PFSK-1 (cell line): Measurements from ENCODE around the gene NAA80.

Source experiments
- FOXP2 ChIP-seq: optimal IDR thresholded peaks from 2 replicates; pipeline ENCODE3; 2011; ENCODE audit warnings: borderline replicate concordance, control low read depth, inconsistent platforms; ENCODE audit not compliant: insufficient read depth; ENCODE audit errors: extremely low read length, extremely low read depth
- POLR2AphosphoS5 ChIP-seq: IDR thresholded peaks from 2 replicates; pipeline ENCODE4 v1.6.1; 2012; ENCODE audit warnings: low read depth, mild to moderate bottlenecking, control low read depth, low read length, moderate library complexity
- REST ChIP-seq, 2 experiments: IDR thresholded peaks; 2 replicates each; pipeline versions ENCODE4 v1.6.1 to v1.8.0; 2011 to 2012; ENCODE audit warnings: low read depth in 2 of 2, low read length in 2 of 2, control low read depth in 1 of 2, inconsistent platforms in 1 of 2, mild to moderate bottlenecking in 1 of 2, moderate library complexity in 1 of 2; ENCODE audit not compliant: insufficient read depth in 1 of 2
- SIN3A ChIP-seq: IDR thresholded peaks from 2 replicates; pipeline ENCODE4 v1.6.1; 2012; ENCODE audit warnings: mild to moderate bottlenecking, low read length, moderate library complexity, borderline replicate concordance; ENCODE audit not compliant: insufficient read depth
- TAF1 ChIP-seq: IDR thresholded peaks from 2 replicates; pipeline ENCODE4 v1.6.1; 2012; ENCODE audit warnings: low read length, control low read depth, borderline replicate concordance; ENCODE audit not compliant: insufficient read depth

Gene NAA80

DNA sequence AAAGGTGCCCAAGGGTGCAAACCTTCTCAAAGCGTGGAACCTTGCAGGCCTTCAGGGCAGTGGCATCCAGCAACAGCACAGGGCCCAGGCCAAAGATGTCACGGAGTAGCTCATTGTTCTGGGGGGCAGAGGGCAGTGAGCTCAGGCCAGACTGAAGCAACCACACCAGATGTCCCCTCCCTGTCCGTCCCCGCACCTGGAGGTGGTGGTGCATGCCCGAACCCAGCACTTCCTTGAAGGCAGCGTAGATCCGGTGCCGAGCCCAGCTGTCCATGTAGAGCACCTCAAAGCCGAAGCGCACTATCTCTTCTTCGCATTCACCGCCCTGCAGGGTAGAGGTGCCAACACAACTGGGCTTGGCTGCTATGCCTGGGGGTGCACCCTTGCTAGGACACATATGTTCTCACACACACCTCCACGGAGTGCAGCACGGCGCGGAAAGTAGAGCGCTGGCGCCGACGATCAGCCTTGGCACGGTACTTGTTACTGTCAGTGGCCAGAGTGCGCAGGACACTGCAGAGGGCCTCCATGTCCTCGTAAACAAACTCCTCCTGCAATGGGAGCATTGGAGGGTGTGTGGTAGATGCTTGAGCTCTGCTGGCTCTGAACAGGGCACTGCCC lies 10.7 kb downstream of the NAA80 start:
- TF ChIP-seq REST (IDR thresholded peaks at IDR 0.05; ENCODE audit: insufficient read depth in 1 of 2, low read depth in 2 of 2, low read length in 2 of 2) (no peak), SIN3A (no peak), FOXP2 (no peak), POLR2AphosphoS5 (no peak), TAF1 (no peak)

DNA sequence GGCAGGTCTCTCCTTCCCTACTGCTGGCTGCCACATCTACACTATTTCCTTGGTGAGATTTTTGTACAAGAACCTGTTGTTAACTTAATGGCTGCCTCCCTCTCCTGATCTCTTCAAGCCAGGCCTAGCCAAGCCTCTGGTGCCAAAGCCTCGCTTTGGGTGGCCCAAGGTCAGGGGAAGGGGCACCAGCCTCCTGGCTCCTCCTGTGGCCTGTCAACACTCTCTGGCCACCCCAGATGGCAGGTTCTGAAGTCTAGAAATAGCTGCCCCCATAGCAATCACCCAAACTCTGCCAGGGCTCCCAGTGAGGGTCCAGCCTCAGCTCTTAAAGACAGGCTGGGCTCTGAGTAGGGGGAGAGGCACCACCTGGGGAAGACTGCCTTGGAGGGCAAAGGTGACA lies 11.9 kb downstream of the NAA80 start:
- TF ChIP-seq REST (IDR thresholded peaks at IDR 0.05; ENCODE audit: insufficient read depth in 1 of 2, low read depth in 2 of 2, low read length in 2 of 2) = no peak
- no peak for TF ChIP-seq SIN3A
- TF ChIP-seq TAF1 = no peak
- TF ChIP-seq POLR2AphosphoS5 = no peak
- no peak for TF ChIP-seq FOXP2

DNA sequence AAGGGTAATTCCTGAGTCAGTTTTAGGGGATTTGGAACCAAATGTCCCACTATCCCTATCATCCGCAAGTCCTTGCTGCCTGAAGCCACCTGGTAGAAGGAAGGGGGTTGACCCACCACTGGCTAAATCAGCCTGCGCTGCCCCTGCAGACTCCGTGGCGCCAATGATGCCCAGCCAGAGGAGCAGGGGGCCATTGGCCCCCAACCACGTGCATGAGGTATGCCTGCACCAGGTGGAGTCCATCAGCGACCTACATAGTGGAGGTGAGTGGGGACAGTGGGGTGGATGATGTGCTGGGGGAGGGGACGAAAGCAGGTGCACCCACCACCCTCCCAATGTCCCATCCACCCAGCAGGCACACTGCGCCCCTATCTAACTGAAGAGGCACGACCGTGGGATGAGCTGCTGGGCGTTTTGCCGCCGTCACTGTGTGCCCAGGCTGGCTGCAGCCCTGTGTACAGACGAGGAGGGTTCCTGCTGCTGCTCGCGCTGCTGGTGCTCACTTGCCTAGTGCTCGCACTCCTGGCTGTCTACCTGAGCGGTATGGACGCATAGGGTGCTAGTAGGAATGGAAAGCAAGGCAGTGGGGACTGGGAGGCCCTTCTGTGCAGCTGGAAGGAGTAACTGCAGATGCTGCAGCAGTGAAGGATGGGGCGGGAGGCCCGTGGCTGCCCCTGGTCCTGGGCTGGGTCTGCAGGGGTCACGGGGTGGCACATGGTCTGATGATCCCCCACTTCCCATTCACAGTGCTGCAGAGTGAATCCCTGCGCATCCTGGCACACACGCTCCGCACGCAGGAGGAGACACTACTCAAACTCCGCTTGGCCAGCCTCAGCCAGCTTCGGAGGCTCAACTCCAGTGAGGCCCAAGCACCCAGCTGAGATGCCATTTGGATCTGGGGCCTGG lies 12.6 kb downstream of the NAA80 start:
- TF ChIP-seq REST (IDR thresholded peaks at IDR 0.05; ENCODE audit: insufficient read depth in 1 of 2, low read depth in 2 of 2, low read length in 2 of 2) = no peak
- no peak for TF ChIP-seq TAF1
- no peak for TF ChIP-seq POLR2AphosphoS5
- no peak for TF ChIP-seq SIN3A
- TF ChIP-seq FOXP2 = no peak

DNA sequence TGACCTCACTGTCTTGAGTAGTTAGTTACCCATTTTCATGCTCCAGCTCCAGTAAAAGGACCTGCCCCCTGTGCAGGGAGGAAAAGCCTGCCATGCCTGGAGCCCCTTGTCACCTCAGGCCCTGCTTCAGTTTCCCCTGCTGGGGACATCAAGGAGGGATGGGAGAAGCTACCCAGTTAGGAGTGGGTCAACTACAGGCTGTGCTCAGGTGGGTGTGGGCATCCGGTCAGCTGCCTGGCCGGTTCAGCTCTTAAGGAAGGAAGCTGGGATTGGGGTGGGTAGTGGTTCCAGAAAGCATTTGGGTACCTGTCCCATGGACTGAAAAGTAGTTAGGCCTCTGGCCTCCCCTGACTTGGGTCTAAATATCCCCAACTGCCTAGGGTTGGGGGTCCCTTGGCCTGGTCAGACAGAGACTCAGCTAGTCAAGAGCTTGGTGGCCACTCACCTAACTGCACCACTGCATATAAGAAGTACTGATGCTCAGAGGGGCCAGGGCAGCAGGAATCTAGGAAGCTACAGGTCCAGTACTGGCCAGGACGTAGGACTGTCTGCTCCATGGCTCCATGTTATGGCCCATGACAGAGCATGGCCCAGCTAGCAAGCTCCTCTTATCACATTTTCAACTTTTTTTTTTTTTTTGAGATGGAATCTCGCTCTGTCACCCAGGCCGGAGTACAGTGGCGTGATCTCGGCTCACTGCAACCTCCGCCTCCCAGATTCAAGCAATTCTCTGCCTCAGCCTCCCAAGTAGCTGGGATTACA lies 19.8 kb downstream of the NAA80 start:
- TF ChIP-seq POLR2AphosphoS5 (no peak), REST (IDR thresholded peaks at IDR 0.05; ENCODE audit: insufficient read depth in 1 of 2, low read depth in 2 of 2, low read length in 2 of 2) (no peak), SIN3A (no peak), FOXP2 (no peak), TAF1 (no peak)
